ENCODE measurements around the gene FAM89A. TPM values are rescaled to one million over a fixed set of nuclear protein-coding genes. Genes with fewer than 3 reads are reported as not detected.
"Not testable (repeated sequence)": the region's sequence is repeated elsewhere in the genome, so short reads cannot be mapped to it uniquely, and the experiment has no call there.

The FAM89A gene
- polyA plus RNA-seq, 3 donors from 2014 or later: 4.7 to 9.5 (median 8.8) TPM

GRCh38 chr1:230985711-230986110, 54.3 kb downstream of the FAM89A start:
- no peak for DNase-seq
- H3K27me3 Mint-ChIP-seq (ENCODE audit: low read depth in 3 of 3): no peaks in the 10 kb centered on the region
- H3K27ac Mint-ChIP-seq: no peak overlapping the region
- no peak overlapping the region for H3K4me3 Mint-ChIP-seq
- no peaks in the 10 kb centered on the region for H3K9me3 Mint-ChIP-seq
- peaks cover 3 to 17% (median 14%) of the 10 kb centered on the region in 3 donors for H3K36me3 Mint-ChIP-seq
- H3K4me1 Mint-ChIP-seq: no peaks in the 10 kb centered on the region

- DNase-seq; H3K4me3 Mint-ChIP-seq; H3K27ac Mint-ChIP-seq; H3K9me3 Mint-ChIP-seq; H3K27me3 Mint-ChIP-seq (ENCODE audit: low read depth in 3 of 3); H3K4me1 Mint-ChIP-seq: not testable (repeated sequence)
- peaks cover 3 to 14% (median 10%) of the 10 kb centered on the region in 3 donors for H3K36me3 Mint-ChIP-seq
These were observed 55.2 kb downstream of the FAM89A start for GRCh38 chr1:230984622-230985515.

- peaks cover 3 to 10% (median 7%) of the 10 kb centered on the region in 3 donors for H3K36me3 Mint-ChIP-seq
- no peak for DNase-seq
- no peak overlapping the region for H3K27ac Mint-ChIP-seq
- no peaks in the 10 kb centered on the region for H3K9me3 Mint-ChIP-seq
- H3K4me3 Mint-ChIP-seq: no peak overlapping the region
- peaks cover 0 to 13% of the 10 kb centered on the region in 2 donors for H3K4me1 Mint-ChIP-seq
- H3K27me3 Mint-ChIP-seq (ENCODE audit: low read depth in 3 of 3): peaks cover 0 to 2% (median 1%) of the 10 kb centered on the region in 3 donors
These were observed 56.2 kb downstream of the FAM89A start for GRCh38 chr1:230983811-230984210.

- Mint-ChIP-seq H3K4me1 (peaks cover 2 to 15% of the 10 kb centered on the region in 2 donors), H3K4me3 (no peak overlapping the region)
These were observed 57.4 kb downstream of the FAM89A start for GRCh38 chr1:230982696-230983095.

GRCh38 chr1:230979952-230980351, 60.1 kb downstream of the FAM89A start:
- Mint-ChIP-seq H3K4me3 (peak overlapping the region; percentile 58 to 96 (median 93)), H3K36me3 (peaks cover 0 to 5% (median 0%) of the 10 kb centered on the region in 3 donors), H3K4me1 (peaks cover 29 to 40% of the 10 kb centered on the region in 2 donors), H3K9me3 (no peaks in the 10 kb centered on the region), H3K27me3 (ENCODE audit: low read depth in 3 of 3) (peaks cover 7 to 10% (median 9%) of the 10 kb centered on the region in 3 donors), H3K27ac (peak overlapping the region in 4 of 6 donors; percentile 86 to 98 (median 92))
- DNase-seq: no peak

More at GRCh38 chr1:230982696-230983095, 57.4 kb downstream of the FAM89A start:
- no peak for DNase-seq
- Mint-ChIP-seq H3K9me3 (no peaks in the 10 kb centered on the region), H3K27ac (no peak overlapping the region), H3K27me3 (ENCODE audit: low read depth in 3 of 3) (peaks cover 2 to 6% (median 3%) of the 10 kb centered on the region in 3 donors), H3K36me3 (peaks cover 0 to 8% (median 3%) of the 10 kb centered on the region in 3 donors)

- Mint-ChIP-seq H3K4me1 (peaks cover 34 to 46% of the 10 kb centered on the region in 2 donors), H3K36me3 (peaks cover 0 to 5% (median 0%) of the 10 kb centered on the region in 3 donors), H3K27ac (peak overlapping the region in 4 of 6 donors; percentile 86 to 98 (median 92)), H3K27me3 (ENCODE audit: low read depth in 3 of 3) (peaks cover 7 to 10% (median 9%) of the 10 kb centered on the region in 3 donors), H3K4me3 (peak overlapping the region; percentile 89 to 96 (median 93)), H3K9me3 (no peaks in the 10 kb centered on the region)
- DNase-seq: no peak
These were observed 60.7 kb downstream of the FAM89A start for GRCh38 chr1:230979389-230979716.

GRCh38 chr1:230978491-230979388, 61.3 kb downstream of the FAM89A start, which contains the start of the genes ARV1 and TTC13:
TSS of gene ARV1 (plus strand) at chr1:230979094. CDS start at chr1:230979106, 12 bp downstream.
TSS of gene TTC13 (minus strand) at chr1:230978861. CDS start at chr1:230978830, 31 bp downstream.
- peak; percentile 98 to 99 (median 98) for DNase-seq
- Mint-ChIP-seq H3K36me3 (peaks cover 0 to 5% (median 0%) of the 10 kb centered on the region in 3 donors), H3K27ac (peak within 1 kb of the TSS; percentile 96 to 100 (median 100)), H3K4me3 (peak within 1 kb of the TSS; percentile 95 to 100 (median 99)), H3K27me3 (ENCODE audit: low read depth in 3 of 3) (peaks cover 7 to 10% (median 9%) of the 10 kb centered on the region in 3 donors), H3K4me1 (peaks cover 41 to 53% of the 10 kb centered on the region in 2 donors), H3K9me3 (no peaks in the 10 kb centered on the region)

GRCh38 chr1:230977761-230978490, 62.1 kb downstream of the FAM89A start:
- DNase-seq: peak in 2 of 3 donors; percentile 30 to 36
- Mint-ChIP-seq H3K4me3 (peak overlapping the region; percentile 95 to 100 (median 99)), H3K9me3 (no peaks in the 10 kb centered on the region), H3K4me1 (peaks cover 49 to 61% of the 10 kb centered on the region in 2 donors), H3K27me3 (ENCODE audit: low read depth in 3 of 3) (peaks cover 7 to 10% (median 9%) of the 10 kb centered on the region in 3 donors), H3K27ac (peak overlapping the region; percentile 96 to 100 (median 100)), H3K36me3 (peaks cover 0 to 5% (median 0%) of the 10 kb centered on the region in 3 donors)

GRCh38 chr1:230976825-230977747, 63.0 kb downstream of the FAM89A start:
- Mint-ChIP-seq H3K9me3 (no peaks in the 10 kb centered on the region), H3K4me3 (peak overlapping the region; percentile 95 to 100 (median 99)), H3K4me1 (peaks cover 57 to 69% of the 10 kb centered on the region in 2 donors), H3K27me3 (ENCODE audit: low read depth in 3 of 3) (peaks cover 7 to 12% (median 9%) of the 10 kb centered on the region in 3 donors), H3K36me3 (peaks cover 0 to 5% (median 0%) of the 10 kb centered on the region in 3 donors), H3K27ac (peak overlapping the region; percentile 96 to 100 (median 100))
- DNase-seq: peak; percentile 73 to 78 (median 74)

GRCh38 chr1:230976360-230976759, 63.7 kb downstream of the FAM89A start:
- Mint-ChIP-seq H3K27me3 (ENCODE audit: low read depth in 3 of 3) (peaks cover 7 to 12% (median 9%) of the 10 kb centered on the region in 3 donors), H3K4me1 (peaks cover 64 to 76% of the 10 kb centered on the region in 2 donors), H3K36me3 (peaks cover 0 to 5% (median 0%) of the 10 kb centered on the region in 3 donors), H3K9me3 (no peaks in the 10 kb centered on the region), H3K27ac (peak overlapping the region; percentile 96 to 100 (median 100)), H3K4me3 (peak overlapping the region; percentile 95 to 100 (median 99))
- DNase-seq: no peak

GRCh38 chr1:230975636-230976035, 64.4 kb downstream of the FAM89A start:
- Mint-ChIP-seq H3K4me1 (peaks cover 72 to 80% of the 10 kb centered on the region in 2 donors), H3K36me3 (peaks cover 0 to 5% (median 0%) of the 10 kb centered on the region in 3 donors), H3K27me3 (ENCODE audit: low read depth in 3 of 3) (peaks cover 7 to 12% (median 9%) of the 10 kb centered on the region in 3 donors), H3K4me3 (peak overlapping the region in 4 of 5 donors; percentile 1 to 100 (median 97)), H3K27ac (peak overlapping the region; percentile 96 to 100 (median 100)), H3K9me3 (no peaks in the 10 kb centered on the region)
- no peak for DNase-seq
